NCI-H526 (cell line): ENCODE data around the gene CELA2A.

Experiments
- DNase-seq, 2 experiments: peaks; one replicate each; lab custom pipeline; 2025; lab: John Stamatoyannopoulos, UW

Gene CELA2A

GRCh38 chr1:15456313-15456954 lies at the start of gene CELA2A:
CELA2A (plus strand) TSS chr1:15456732; CDS start chr1:15456754, 22 bp downstream.
- DNase-seq = no peak

DNA sequence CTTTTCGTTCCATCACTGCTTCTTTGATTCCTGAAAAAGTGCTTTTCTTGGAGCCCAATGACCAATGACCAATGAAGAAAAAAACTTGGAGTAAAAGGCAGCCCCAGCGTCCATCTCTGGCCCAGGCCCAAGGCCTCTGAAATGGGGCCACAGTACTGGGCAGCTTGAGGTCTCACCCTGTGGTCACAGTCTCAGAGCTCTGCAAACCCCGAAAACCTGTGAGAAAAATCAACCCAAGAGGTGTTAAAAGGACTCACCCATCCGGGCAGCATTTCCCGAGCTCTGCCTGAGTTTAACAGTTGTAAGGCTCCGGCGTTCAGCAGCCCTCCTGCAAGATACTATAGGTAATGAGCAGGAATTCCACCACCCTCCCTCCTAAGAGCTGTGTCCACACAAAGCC lies 49.0 kb upstream of the CELA2A start:
- no peak for DNase-seq

DNA sequence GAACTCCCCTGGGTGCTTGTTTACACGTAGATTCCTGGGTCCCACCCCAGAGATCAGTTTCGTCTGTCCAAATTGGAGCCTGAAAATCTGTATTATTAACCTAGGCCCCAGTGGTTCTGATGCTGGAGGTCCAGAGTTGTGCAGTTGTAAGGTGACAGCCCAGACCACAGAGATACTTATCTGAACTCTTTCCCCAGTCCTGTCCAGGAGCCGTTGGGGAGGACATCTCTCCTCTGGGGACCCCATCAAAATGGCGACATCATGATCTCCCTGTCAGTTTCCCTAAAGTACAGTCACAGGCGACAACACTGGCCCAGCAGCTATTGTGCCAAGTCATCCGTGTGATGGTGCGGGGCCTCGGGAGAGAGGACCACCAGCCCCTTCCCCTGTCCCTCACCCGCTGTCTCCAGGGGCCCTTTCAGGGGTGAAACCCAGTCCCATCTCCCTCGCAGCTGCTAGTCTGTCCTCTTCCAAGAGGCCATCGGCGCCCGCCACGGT lies 47.6 kb upstream of the CELA2A start:
- DNase-seq = no peak

- DNase-seq = peak; percentile 44 to 90
Observed at GRCh38 chr1:15409388-15410222, 46.9 kb upstream of the CELA2A start, which contains the start of gene EFHD2. EFHD2 (plus strand) TSS chr1:15409888; CDS start chr1:15409972, 84 bp downstream.

DNA sequence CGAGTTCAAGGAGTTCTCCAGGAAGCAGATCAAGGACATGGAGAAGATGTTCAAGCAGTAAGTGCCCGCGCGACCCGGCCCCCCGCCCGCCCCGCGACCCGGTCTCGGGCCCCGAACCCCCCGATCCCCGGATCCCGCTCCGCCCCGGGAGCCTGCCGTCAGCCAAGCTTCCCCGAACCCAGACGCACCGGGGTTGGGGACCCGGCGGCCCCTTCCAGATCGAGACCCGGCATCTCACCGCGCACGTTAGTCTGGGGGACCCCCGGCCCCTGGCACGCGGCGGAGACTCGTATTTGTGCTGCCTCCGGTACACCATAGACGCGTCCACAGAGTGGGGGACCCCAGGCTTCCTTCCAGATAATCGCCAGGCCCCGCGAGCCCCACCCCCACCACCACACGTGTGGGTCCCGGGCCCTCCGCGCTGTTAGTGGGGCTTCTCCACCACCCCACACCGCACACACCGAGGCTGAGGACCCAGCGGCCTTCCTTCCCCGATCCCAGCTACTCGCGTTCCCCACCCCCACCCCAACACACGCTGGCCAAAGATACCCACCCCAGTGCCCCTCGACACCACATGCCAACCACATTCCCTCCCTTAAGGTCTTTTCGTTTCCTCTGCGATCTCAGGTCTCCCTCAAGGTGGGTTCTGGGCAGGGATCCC lies 46.2 kb upstream of the CELA2A start:
- peak in 1 of 2 experiments; percentile 42 for DNase-seq

DNA sequence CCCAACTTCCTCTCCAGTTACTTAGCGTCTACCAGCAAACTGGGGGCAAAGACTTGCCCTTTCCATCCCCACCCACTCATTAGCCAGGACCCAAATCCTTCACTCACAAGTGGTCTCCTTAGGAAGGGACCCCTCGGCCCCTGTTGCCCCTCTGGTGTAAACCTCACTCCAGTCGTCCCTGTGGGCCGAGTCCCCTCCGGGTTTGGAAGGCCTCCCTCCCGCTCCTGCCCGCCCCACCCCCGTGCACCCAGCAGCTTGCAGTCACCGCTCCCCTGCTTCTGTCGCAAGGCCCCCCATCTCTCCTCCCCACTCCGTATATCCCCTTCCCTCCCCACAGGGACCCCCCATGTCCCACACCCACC lies 45.7 kb upstream of the CELA2A start:
- no peak for DNase-seq

DNA sequence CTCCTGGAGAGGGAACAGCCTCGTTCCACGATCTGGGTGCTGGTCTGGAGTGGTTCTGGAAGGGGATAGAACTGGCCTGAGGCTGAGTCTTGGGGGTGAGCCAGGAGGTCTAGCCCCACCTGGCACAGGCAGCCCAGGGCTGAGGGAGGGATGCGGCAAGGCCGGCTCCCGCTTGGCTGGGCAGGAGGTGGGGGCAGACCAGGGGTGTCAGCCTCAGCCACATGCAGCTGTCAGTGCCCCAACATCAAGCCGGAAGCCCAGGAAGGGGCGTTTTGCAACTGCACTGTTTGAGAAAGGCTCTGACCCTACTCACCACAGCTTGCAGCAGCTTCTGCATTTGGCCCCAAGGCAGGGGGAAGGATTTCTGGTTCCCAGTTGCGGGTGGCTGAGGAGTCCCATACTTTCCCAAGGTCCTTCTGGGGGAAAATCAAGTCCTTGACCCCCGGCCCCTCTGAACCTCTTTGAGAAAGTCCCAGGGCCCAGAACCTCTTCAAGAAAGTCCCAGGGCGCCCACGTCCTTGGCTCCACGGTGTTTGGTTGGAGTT lies 44.9 kb upstream of the CELA2A start:
- DNase-seq = peak in 1 of 2 experiments; percentile 20

DNA sequence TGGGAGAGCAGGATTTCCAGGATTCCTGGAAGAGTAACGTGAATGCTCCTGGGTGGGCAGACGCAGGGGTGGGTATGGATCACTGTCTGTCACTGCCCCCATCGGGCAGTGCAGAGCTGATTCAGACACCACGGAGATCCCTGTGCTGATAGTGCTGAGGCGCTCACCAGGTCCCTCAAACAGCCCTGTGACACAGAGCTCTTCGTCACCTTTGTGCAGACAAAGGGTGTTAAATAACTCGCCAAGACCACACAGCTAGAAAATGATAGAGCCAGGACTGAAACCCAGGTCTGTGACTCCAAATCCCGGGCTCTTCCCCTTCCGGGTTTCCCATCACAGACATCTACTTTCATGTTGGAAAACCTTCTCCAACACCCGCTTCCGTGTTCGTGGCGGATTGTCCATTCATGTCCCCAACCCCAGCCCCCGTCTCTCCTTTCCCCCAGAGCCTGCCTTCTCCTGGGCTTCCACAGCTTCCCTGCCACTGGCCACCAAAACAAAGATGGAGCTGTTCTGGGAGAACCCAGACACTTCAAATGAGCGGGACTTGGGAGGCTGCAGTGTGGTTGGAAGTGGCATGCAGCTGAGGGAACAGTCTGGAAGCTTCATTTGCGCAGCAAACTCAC lies 44.2 kb upstream of the CELA2A start:
- DNase-seq = no peak

GRCh38 chr1:15412843-15413242 lies 43.7 kb upstream of the CELA2A start:
- DNase-seq = no peak

DNA sequence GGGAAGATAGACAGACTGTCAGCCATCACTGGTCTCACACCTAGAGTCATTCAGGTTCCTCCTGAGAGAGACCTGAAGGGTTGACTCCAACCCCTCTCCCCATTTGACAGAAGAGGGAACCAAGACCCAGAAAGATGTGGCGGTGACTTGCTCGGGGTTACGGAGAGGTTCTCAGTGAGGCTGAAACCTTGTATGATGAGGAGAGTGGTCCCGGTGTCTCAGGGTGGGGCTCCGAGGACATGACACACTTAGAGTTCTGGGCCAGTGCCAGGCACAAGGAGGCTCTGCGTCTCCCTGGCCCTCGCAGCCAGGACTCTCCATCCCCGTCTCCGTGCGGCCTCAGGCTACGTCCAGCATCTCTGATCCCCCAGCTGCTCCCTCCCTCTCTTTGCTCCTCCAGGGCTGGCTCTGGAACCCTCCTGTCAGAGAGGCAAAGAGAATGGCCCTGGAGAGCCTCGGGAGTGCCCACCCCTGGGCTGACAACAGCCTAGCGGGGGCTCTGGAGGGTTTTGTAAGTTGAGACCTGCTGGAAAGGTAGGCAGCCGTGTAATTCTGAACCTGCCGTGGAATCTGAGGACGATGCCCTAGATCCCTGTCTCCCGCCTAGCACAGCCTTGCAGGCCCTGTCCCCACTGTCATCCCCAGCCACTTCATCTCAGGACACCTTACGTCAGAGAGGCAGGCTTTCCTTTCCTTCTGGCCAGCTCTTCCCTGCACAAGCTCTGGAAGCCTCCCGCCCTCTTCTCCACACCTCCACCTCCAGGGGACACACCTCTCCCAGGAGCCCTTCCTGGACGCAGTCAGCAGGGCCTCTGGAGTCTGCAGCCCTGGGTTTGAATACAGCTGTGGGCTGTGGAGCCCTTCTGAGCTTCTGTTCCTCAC lies 42.7 kb upstream of the CELA2A start:
- no peak for DNase-seq

GRCh38 chr1:15414445-15414983 lies 42.0 kb upstream of the CELA2A start:
- DNase-seq = no peak

- DNase-seq = no peak
Observed at GRCh38 chr1:15417059-15417934, 39.2 kb upstream of the CELA2A start.

DNA sequence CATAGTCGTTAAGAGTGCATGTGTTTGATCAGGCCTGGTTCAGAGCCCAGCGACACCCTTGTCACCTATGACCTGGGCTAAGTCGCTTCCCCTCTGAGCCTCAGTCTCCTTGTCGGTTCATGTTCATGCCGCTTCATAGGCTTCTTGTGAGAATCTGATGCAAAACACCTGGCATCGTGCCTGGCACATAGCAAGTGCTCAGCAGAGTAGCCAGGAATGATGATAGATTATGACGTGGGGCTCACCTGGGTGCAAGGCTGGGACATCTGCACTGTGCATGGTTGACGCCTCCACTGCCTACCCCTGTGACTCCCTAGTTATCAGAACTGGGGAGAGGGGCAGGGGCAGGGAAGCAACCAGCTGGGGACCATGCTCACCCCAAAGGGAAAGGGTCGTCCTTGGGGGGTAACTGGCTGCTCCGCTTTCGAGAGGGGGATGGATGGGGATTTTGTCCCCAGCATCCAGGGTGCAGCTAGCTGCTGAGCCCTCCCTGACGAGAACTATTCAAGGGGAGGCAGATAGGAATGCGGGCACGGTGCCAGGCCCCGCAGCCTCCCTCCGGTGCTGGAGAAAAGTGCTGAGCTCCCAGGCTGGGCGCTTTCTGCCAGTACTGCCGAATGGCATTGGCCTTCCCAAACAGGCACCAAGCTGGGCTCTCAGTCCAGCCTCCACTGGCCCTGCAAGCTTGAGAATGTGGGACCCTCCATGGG lies 37.6 kb upstream of the CELA2A start:
- peak in 1 of 2 experiments; percentile 16 for DNase-seq

GRCh38 chr1:15420853-15421465 lies 35.6 kb upstream of the CELA2A start:
- DNase-seq = no peak

DNA sequence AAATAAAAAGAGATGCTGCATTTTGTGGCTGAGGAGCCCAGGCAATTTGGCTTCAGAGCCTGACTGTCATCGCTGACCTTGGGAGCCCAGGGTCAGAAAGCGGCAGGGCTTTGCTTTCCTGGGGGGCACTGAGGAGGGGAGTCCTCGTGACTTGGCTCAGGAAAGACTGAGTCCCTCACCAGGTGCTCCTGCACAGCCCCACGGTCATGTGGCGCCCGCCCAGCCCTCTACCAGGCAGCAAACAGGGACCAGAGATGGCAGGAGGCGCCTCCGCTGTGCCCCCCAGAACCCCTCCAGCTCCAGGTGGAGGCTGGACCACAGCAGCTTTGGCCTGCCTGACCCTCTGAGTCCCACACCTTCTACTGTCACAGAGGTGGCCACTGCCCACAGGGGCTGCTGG lies 33.7 kb upstream of the CELA2A start:
- DNase-seq = no peak

DNA sequence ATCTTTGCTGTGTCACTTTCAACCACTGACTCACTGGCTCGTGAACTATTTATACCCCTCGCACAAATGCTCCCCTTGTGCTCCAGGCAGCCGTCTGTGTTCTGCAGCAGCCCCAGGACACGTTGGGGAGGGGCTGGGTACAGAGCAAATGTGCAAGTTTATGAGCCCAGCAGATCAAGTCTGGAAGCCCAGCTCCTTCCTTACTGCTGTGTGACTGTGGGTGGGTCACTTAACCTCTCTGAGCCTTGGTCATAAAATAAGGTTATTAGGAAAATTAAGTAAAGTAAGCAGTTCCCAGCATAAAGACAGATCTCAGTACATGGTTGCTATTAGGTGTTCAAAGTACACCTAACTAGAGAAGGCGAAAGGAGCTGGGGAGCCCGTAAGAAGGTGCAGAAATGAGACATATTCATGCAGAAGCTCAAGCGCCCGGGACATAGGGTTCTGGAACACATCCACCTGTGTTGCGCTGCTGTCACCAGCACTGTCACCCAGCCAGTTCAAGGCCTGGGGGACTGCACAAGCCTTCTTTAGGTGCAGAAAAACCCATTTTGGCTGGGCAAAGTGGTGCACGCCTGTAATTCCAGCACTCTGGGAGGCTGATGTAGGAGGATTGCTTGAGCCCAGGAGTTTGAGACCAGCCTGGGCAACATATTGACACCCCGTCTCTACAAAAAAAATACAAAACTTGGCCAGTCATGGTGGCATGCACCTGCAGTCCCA lies 33.0 kb upstream of the CELA2A start:
- DNase-seq = no peak

GRCh38 chr1:15424146-15424667 lies 32.3 kb upstream of the CELA2A start:
- peak; percentile 82 to 91 for DNase-seq

DNA sequence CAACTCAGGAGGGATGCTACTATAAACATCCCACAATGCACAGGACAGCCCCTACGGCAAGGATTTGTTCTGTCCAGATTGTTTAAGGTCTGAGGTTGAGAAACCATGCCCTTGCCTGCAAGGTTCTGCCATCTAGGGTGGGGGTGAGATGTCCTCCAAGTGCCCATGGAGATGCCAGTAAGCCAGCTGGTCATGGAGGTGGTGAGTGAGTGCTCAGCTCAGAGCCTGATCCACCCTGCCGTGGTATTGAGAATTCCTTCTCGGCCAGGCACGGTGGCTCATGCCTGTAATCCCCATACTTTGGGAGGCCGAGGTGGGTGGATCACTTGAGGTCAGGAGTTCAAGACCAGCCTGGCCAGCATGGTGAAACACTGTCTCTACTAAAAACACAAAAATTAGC lies 31.6 kb upstream of the CELA2A start:
- no peak for DNase-seq
